GM23338 (cell line): ENCODE results near the gene PKIB. TPM values are rescaled to one million over a fixed set of nuclear protein-coding genes. Genes with fewer than 3 reads are reported as not detected.

Source experiments
- ATAC-seq: fragments of 200-7000 bp; cut with Tn5 transposase; 3 replicates; pipeline ENCODE4 v1.9.1; 2020
- DNase-seq: peaks from one replicate; pipeline ENCODE4 v3.0.0-alpha.2; 2015; ENCODE audit warnings: low spot score
- H2AFZ ChIP-seq: fragments of 200-600 bp; sonication (generic); 2 replicates; pipeline ENCODE4 v1.8.0; 2016; ENCODE audit warnings: antibody characterized with exemption, mild to moderate bottlenecking, moderate library complexity
- H3F3A ChIP-seq: fragments of 200-600 bp; sonication (generic); replicated peaks from 2 replicates; pipeline ENCODE4 v1.8.0; 2017; ENCODE audit warnings: antibody characterized with exemption, mixed run types, low read depth
- H3K27ac ChIP-seq: fragments of 200-600 bp; sonication (generic); 2 replicates; pipeline ENCODE4 v1.6.1; 2016; ENCODE audit warnings: low read depth
- H3K27me3 ChIP-seq: fragments of 200-600 bp; sonication (generic); 2 replicates; pipeline ENCODE4 v1.8.0; 2016; ENCODE audit warnings: mild to moderate bottlenecking, mixed run types, moderate library complexity; ENCODE audit not compliant: insufficient read depth
- H3K36me3 ChIP-seq: fragments of 200-600 bp; sonication (generic); 2 replicates; pipeline ENCODE4 v1.8.0; 2016; ENCODE audit warnings: mild to moderate bottlenecking; ENCODE audit not compliant: insufficient read depth
- H3K4me1 ChIP-seq: fragments of 200-600 bp; sonication (generic); 2 replicates; pipeline ENCODE4 v1.8.0; 2016; ENCODE audit warnings: mild to moderate bottlenecking, moderate library complexity; ENCODE audit not compliant: insufficient read depth
- H3K4me2 ChIP-seq: fragments of 200-600 bp; sonication (generic); 2 replicates; pipeline ENCODE4 v1.7.1; 2017; ENCODE audit warnings: mixed run types
- H3K4me3 ChIP-seq: fragments of 200-600 bp; sonication (generic); 2 replicates; pipeline ENCODE4 v1.6.1; 2016; ENCODE audit warnings: mixed run types
- H3K79me2 ChIP-seq: fragments of 200-600 bp; sonication (generic); replicated peaks from 2 replicates; pipeline ENCODE4 v1.8.0; 2017; ENCODE audit warnings: mild to moderate bottlenecking; ENCODE audit not compliant: insufficient read depth
- H3K9me2 ChIP-seq: fragments of 200-600 bp; sonication (generic); 2 replicates; pipeline ENCODE4 v1.8.0; 2017; ENCODE audit not compliant: insufficient read depth
- H4K20me1 ChIP-seq: fragments of 200-600 bp; sonication (generic); replicated peaks from 2 replicates; pipeline ENCODE4 v1.8.0; 2017; ENCODE audit warnings: mild to moderate bottlenecking; ENCODE audit not compliant: insufficient read depth
- H3K27ac Mint-ChIP-seq: 2 replicates; pipeline ENCODE4 v1.8.0; 2020; ENCODE audit warnings: inconsistent platforms, mild to moderate bottlenecking, moderate library complexity, mixed read lengths
- H3K27me3 Mint-ChIP-seq: 3 replicates; pipeline ENCODE4 v1.8.0; 2022; ENCODE audit warnings: low read depth, mild to moderate bottlenecking, moderate library complexity, mixed read lengths, inconsistent platforms; ENCODE audit not compliant: insufficient read depth, poor library complexity
- H3K36me3 Mint-ChIP-seq: 3 replicates; pipeline ENCODE4 v1.8.0; 2021; ENCODE audit warnings: low read depth, mild to moderate bottlenecking, inconsistent platforms, moderate library complexity, mixed read lengths
- H3K4me1 Mint-ChIP-seq: 3 replicates; pipeline ENCODE4 v1.8.0; 2020; ENCODE audit warnings: mild to moderate bottlenecking, inconsistent platforms, mixed read lengths
- H3K4me3 Mint-ChIP-seq: 3 replicates; pipeline ENCODE4 v1.8.0; 2021; ENCODE audit warnings: moderate library complexity, mild to moderate bottlenecking, inconsistent platforms, mixed read lengths
- H3K9me3 Mint-ChIP-seq: 3 replicates; pipeline ENCODE4 v1.8.0; 2020; ENCODE audit warnings: moderate library complexity, mild to moderate bottlenecking, inconsistent platforms, mixed read lengths
- CREB1 ChIP-seq: fragments of 250-450 bp; sonication (Bioruptor Pico); IDR thresholded peaks from 2 replicates; pipeline ENCODE4 v1.5.0; 2020; ENCODE audit warnings: low read depth, mild to moderate bottlenecking, moderate library complexity
- CTCF ChIP-seq, 2 experiments: fragments of 200-600 bp in 1 of 2; sonication (generic) in 1 of 2; conservative IDR thresholded peaks; 2 replicates each; pipeline versions ENCODE4 v1.5.1 to v1.6.1; 2016 to 2017; ENCODE audit warnings: antibody characterized with exemption in 2 of 2, low read depth in 2 of 2, mild to moderate bottlenecking in 2 of 2, moderate library complexity in 1 of 2
- ETS1 ChIP-seq: IDR thresholded peaks from 2 replicates; pipeline ENCODE4 v1.6.1; 2016; ENCODE audit warnings: antibody characterized with exemption
- EZH2 ChIP-seq: fragments of 200-600 bp; sonication (generic); IDR thresholded peaks from one replicate; pipeline ENCODE4 v1.8.0; 2017; ENCODE audit warnings: antibody characterized with exemption, mild to moderate bottlenecking, low read depth; ENCODE audit not compliant: unreplicated experiment
- EZH2phosphoT487 ChIP-seq: fragments of 200-600 bp; sonication (generic); IDR thresholded peaks from one replicate; pipeline ENCODE4 v1.8.1; 2018; ENCODE audit warnings: antibody characterized with exemption; ENCODE audit not compliant: unreplicated experiment
- JUNB ChIP-seq: IDR thresholded peaks from one replicate; pipeline ENCODE4 v1.6.1; 2016; ENCODE audit warnings: antibody characterized with exemption; ENCODE audit not compliant: unreplicated experiment
- POLR2AphosphoS5 ChIP-seq: IDR thresholded peaks from 2 replicates; pipeline ENCODE4 v1.6.1; 2016; ENCODE audit warnings: antibody characterized with exemption, low read depth
- STAT1 ChIP-seq: IDR thresholded peaks from one replicate; pipeline ENCODE4 v1.6.1; 2016; ENCODE audit warnings: antibody characterized with exemption; ENCODE audit not compliant: unreplicated experiment
- ZNF114 ChIP-seq: fragments of 250-450 bp; sonication (Bioruptor Pico); IDR thresholded peaks from 2 replicates; pipeline ENCODE4 v1.5.0; 2020; ENCODE audit warnings: mild to moderate bottlenecking, moderate library complexity
- ZNF331 ChIP-seq: fragments of 250-450 bp; sonication (Bioruptor Pico); IDR thresholded peaks from 2 replicates; pipeline ENCODE4 v1.5.0; 2020; ENCODE audit warnings: low read depth, mild to moderate bottlenecking, moderate library complexity
- ZNF462 ChIP-seq: fragments of 250-450 bp; sonication (Bioruptor Pico); IDR thresholded peaks from 2 replicates; pipeline ENCODE4 v1.5.0; 2020; ENCODE audit warnings: mild to moderate bottlenecking, moderate library complexity
- polyA plus RNA-seq: library from polyadenylated mRNA; unstranded; fragments of >200 nt; fragmentation: Nextera tagmentation; extraction: Ambion mirVana; gene quantifications from 2 replicates; pipeline ENCODE4 v1.2.1, GENCODE V29; 2016
- total RNA-seq: library from RNA; depleted of rRNA; stranded (reverse); fragments of >200 nt; shearing (Covaris generic); gene quantifications from 2 replicates; pipeline ENCODE4 v1.2.3, GENCODE V29; 2014

PKIB gene
- total and polyA plus RNA-seq, 2 experiments from 2014 or later = 125 to 170 TPM

GRCh38 chr6:122694602-122695001, 84.4 kb downstream of the PKIB start:
- Histone ChIP-seq H3K27ac (no peak overlapping the region), H3F3A (no peaks in the 10 kb centered on the region), H3K27me3 (no peaks in the 10 kb centered on the region), H3K4me3 (no peak overlapping the region), H2AFZ (no peak overlapping the region), H4K20me1 (no peaks in the 10 kb centered on the region), H3K4me2 (no peak overlapping the region), H3K9me2 (peaks cover 10% of the 10 kb centered on the region), H3K79me2 (peaks cover 7% of the 10 kb centered on the region), H3K36me3 (peaks cover 5% of the 10 kb centered on the region; the same call in 1 of the 2 replicates), H3K4me1 (peaks cover 45% of the 10 kb centered on the region)
- no peak overlapping the region for H3K4me3 Mint-ChIP-seq
- peaks cover 5% of the 10 kb centered on the region; the same call in 1 of the 3 replicates for H3K9me3 Mint-ChIP-seq
- ATAC-seq (no peak), DNase-seq (no peak)
- peaks cover 5% of the 10 kb centered on the region; the same call in 2 of the 3 replicates for H3K36me3 Mint-ChIP-seq
- peaks cover 8% of the 10 kb centered on the region for H3K27me3 Mint-ChIP-seq
- peaks cover 44% of the 10 kb centered on the region for H3K4me1 Mint-ChIP-seq
- no peak for TF ChIP-seq EZH2
- no peak for TF ChIP-seq EZH2phosphoT487
- no peak for TF ChIP-seq ZNF331 (CRISPR knock-in tag)
- TF ChIP-seq ETS1 = no peak
- no peak for TF ChIP-seq ZNF114 (CRISPR knock-in tag)
- TF ChIP-seq POLR2AphosphoS5 = no peak
- TF ChIP-seq STAT1 = no peak
- no peak for TF ChIP-seq JUNB
- no peak for TF ChIP-seq CTCF (conservative IDR thresholded peaks at IDR 0.05; ENCODE audit: low read depth in 2 of 2)
- no peak for TF ChIP-seq CREB1
- TF ChIP-seq ZNF462 (CRISPR knock-in tag) = no peak
- no peak overlapping the region for H3K27ac Mint-ChIP-seq
